HL-60 (cell line): ENCODE results near the gene EMC9.

ENCODE experiments used
- DNase-seq, 2 experiments: peaks; one replicate each; pipeline ENCODE4 v3.0.0-alpha.2; 2010 to 2020; ENCODE audit warnings: low read depth in 1 of 2, low spot score in 1 of 2
- H3K27ac ChIP-seq: fragments of 250-450 bp; sonication (Bioruptor Pico); replicated peaks from 2 replicates; pipeline ENCODE4 v1.5.1; 2020; ENCODE audit warnings: mild to moderate bottlenecking, moderate library complexity
- H3K27me3 ChIP-seq: fragments of 250-450 bp; sonication (Bioruptor Pico); 2 replicates; pipeline ENCODE4 v1.5.1; 2021; ENCODE audit warnings: mild to moderate bottlenecking, moderate library complexity; ENCODE audit not compliant: insufficient read depth, poor library complexity, severe bottlenecking
- H3K4me3 ChIP-seq: replicated peaks from 2 replicates; pipeline ENCODE4 v1.5.1; 2011; ENCODE audit warnings: mild to moderate bottlenecking, control low read depth, low read length; ENCODE audit not compliant: insufficient read depth
- GABPA ChIP-seq: IDR thresholded peaks from 2 replicates; pipeline ENCODE4 v1.6.1; 2012; ENCODE audit warnings: low read depth
- POLR2AphosphoS5 ChIP-seq: IDR thresholded peaks from 2 replicates; pipeline ENCODE4 v1.6.1; 2012; ENCODE audit warnings: low read depth
- SPI1 ChIP-seq: IDR thresholded peaks from 2 replicates; pipeline ENCODE4 v1.6.1; 2012; ENCODE audit warnings: low read depth, mild to moderate bottlenecking, borderline replicate concordance
- TF ChIP-seq, protein P1 (sequence below): IDR thresholded peaks from 2 replicates; pipeline ENCODE4 v1.6.1; 2012; ENCODE audit warnings: low read depth; ENCODE audit not compliant: insufficient replicate concordance
- TF ChIP-seq, protein P2 (sequence below): IDR thresholded peaks from one replicate; pipeline ENCODE4 v1.5.1; 2011; ENCODE audit warnings: low read length, control low read depth, inconsistent platforms; ENCODE audit not compliant: insufficient read depth

The EMC9 gene

DNA sequence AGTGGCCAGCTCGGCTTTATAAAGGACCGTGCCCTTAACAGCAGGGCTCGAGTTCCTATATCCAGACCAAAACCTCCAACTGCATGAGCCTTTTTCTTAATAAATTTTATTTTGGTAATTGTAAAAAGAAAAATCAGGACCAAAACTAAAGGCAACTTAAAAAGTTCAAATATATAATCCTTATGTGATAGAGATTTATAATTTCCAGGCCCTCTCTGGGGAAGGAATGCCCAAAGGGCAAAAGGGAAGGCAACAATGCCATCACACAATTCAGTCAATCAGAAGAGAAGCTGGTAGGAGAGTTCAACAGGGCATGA is 47.6 kb upstream of the EMC9 start:
- H3K27me3 ChIP-seq, result no peaks in the 10 kb centered on the region
- H3K27ac ChIP-seq, result peak overlapping the region; percentile 79; the same call in 1 of the 2 replicates
- TF ChIP-seq, protein P1, sequence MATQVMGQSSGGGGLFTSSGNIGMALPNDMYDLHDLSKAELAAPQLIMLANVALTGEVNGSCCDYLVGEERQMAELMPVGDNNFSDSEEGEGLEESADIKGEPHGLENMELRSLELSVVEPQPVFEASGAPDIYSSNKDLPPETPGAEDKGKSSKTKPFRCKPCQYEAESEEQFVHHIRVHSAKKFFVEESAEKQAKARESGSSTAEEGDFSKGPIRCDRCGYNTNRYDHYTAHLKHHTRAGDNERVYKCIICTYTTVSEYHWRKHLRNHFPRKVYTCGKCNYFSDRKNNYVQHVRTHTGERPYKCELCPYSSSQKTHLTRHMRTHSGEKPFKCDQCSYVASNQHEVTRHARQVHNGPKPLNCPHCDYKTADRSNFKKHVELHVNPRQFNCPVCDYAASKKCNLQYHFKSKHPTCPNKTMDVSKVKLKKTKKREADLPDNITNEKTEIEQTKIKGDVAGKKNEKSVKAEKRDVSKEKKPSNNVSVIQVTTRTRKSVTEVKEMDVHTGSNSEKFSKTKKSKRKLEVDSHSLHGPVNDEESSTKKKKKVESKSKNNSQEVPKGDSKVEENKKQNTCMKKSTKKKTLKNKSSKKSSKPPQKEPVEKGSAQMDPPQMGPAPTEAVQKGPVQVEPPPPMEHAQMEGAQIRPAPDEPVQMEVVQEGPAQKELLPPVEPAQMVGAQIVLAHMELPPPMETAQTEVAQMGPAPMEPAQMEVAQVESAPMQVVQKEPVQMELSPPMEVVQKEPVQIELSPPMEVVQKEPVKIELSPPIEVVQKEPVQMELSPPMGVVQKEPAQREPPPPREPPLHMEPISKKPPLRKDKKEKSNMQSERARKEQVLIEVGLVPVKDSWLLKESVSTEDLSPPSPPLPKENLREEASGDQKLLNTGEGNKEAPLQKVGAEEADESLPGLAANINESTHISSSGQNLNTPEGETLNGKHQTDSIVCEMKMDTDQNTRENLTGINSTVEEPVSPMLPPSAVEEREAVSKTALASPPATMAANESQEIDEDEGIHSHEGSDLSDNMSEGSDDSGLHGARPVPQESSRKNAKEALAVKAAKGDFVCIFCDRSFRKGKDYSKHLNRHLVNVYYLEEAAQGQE, result no peak
- TF ChIP-seq POLR2AphosphoS5, result no peak
- no peak for TF ChIP-seq SPI1
- TF ChIP-seq GABPA, result no peak
- peak overlapping the region; percentile 88 for H3K4me3 ChIP-seq
- DNase-seq, result no peak

DNA sequence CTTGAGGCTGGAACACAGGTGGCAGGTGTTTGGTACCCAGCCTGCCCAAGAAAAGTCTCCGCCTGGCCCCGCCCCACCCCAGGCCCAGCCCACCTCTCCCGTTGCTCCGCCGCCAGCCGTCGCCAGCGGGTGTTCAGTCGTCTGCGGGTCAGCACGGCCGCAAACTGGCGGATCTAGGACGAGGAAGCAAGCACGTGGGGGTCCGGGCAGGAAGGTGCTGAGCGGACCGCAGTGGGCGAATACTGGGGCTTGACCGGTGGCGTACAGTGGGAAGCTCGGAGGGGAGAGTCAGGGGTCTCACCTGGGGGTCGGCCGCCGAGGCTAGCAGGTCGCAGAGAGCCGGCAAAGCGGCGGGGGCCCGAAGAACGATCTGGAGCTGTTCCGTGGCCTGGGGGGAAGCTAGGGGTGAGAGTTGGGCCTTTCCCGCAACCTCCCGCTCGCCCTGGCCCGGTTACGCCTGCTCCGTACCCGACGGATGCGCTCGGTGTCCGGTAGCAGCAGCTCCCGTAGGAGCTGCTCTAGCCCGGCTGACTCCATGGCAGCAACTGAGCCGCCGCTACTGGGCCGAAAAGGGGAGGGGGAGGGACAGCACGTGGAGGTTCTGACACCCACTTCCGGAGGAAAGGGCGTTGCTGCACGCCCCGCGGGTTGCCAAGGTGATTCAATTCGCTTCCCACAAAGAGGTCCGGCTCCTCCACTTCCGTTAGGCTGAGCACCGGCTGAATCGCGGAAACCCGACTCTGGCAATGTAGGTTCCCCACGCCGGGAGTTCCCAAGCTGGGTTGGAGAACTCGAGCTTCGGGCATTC is 47.1 kb upstream of the EMC9 start, which contains the start of gene IPO4:
Gene IPO4, minus strand, starts transcription at position 566 of the 808 bp plus-strand sequence. Its CDS starts 29 bp downstream, at position 537.
- Histone ChIP-seq H3K4me3 (peak within 1 kb of the TSS; percentile 88), H3K27ac (peak within 1 kb of the TSS; percentile 79), H3K27me3 (no peaks in the 10 kb centered on the region)
- DNase-seq, result peak; percentile 94 to 98
- TF ChIP-seq POLR2AphosphoS5 (peak; percentile 82; the same call in 1 of the 2 replicates), SPI1 (peak; percentile 58; the same call in 1 of the 2 replicates), GABPA (peak; percentile 100)
- TF ChIP-seq, protein P2, sequence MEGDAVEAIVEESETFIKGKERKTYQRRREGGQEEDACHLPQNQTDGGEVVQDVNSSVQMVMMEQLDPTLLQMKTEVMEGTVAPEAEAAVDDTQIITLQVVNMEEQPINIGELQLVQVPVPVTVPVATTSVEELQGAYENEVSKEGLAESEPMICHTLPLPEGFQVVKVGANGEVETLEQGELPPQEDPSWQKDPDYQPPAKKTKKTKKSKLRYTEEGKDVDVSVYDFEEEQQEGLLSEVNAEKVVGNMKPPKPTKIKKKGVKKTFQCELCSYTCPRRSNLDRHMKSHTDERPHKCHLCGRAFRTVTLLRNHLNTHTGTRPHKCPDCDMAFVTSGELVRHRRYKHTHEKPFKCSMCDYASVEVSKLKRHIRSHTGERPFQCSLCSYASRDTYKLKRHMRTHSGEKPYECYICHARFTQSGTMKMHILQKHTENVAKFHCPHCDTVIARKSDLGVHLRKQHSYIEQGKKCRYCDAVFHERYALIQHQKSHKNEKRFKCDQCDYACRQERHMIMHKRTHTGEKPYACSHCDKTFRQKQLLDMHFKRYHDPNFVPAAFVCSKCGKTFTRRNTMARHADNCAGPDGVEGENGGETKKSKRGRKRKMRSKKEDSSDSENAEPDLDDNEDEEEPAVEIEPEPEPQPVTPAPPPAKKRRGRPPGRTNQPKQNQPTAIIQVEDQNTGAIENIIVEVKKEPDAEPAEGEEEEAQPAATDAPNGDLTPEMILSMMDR, result no peak
- TF ChIP-seq, protein P1, result peak; percentile 37

DNA sequence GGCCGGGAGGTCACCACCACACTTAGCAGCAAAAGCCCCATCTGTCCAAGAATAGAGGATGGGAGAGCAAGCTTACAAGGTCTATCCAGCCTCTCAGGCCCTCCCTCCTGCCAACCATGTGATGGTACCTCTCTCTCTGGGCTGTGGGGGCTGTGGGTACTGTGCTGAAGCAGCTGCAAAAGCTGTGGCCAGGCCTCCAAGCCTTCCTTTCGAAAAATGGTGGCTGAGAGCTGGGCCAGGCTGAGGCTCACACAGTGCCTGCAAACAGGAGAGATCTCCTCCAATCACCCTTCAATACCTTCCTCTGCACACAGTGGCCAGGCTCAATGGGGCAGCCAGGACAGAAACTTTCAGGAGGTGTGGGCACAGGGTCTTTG is 46.1 kb upstream of the EMC9 start:
- Histone ChIP-seq H3K27ac (no peak overlapping the region), H3K4me3 (peak overlapping the region; percentile 88), H3K27me3 (no peaks in the 10 kb centered on the region)
- TF ChIP-seq, protein P2, result no peak
- TF ChIP-seq SPI1 (no peak), GABPA (no peak)
- no peak for DNase-seq

DNA sequence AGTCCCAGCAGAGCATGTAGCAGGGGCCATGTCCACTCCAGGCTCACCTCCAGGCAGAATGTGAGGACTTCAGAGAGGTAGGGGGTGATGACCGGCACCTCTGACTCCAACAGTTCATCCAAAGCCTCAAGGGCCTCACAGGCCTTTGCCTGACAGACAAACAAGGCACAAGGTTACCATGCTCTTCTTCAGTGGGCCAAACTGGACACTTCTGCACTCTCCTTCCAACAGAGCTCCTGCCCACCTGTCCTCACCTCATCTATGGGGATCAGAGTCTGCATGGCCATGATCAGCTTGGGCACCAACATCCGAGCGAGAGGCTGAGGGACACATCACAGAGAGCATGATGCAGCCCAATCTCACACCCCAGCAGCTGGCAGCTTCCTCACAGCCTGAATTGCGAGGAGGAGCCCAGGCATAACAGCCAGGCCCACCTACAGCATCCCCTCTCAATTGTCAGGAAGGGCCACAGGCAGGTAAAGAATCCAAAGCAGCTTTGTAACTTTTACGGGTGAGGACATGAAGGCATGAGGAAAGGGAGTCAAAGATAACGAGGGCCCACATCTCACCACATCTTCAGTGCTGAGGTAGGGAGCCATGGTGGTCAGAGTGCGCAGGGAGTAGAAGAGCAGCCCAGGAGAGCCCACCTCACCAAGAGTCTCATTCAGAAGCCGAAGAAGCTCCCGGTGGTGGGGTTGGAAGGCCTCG is 45.6 kb upstream of the EMC9 start:
- no peak for TF ChIP-seq SPI1
- TF ChIP-seq, protein P1, result no peak
- TF ChIP-seq, protein P2, result no peak
- H3K27me3 ChIP-seq, result no peaks in the 10 kb centered on the region
- DNase-seq, result no peak
- no peak overlapping the region for H3K27ac ChIP-seq
- H3K4me3 ChIP-seq, result no peak overlapping the region
